DOHH2 (cell line): Measurements from ENCODE around the gene KCNMB3.
"Not testable (repeated sequence)": the region's sequence is repeated elsewhere in the genome, so short reads cannot be mapped to it uniquely, and the experiment has no call there.

Experiments used
- H3F3A ChIP-seq: fragments of 200-600 bp; sonication (generic), shearing (Covaris generic); 2 replicates; pipeline ENCODE4 v1.6.0; 2016; ENCODE audit warnings: antibody characterized with exemption, mild to moderate bottlenecking; ENCODE audit not compliant: control insufficient read depth, insufficient read depth
- H3K27ac ChIP-seq: fragments of 200-600 bp; sonication (generic); 2 replicates; pipeline ENCODE4 v1.5.1; 2014; ENCODE audit warnings: low read depth, mild to moderate bottlenecking, low read length, moderate library complexity
- H3K27me3 ChIP-seq: fragments of 200-600 bp; sonication (generic); 2 replicates; pipeline ENCODE4 v1.6.1; 2014; ENCODE audit warnings: mild to moderate bottlenecking, low read length, mixed read lengths; ENCODE audit not compliant: control insufficient read depth
- H3K36me3 ChIP-seq: fragments of 200-600 bp; sonication (generic); 2 replicates; pipeline ENCODE4 v1.6.1; 2014; ENCODE audit warnings: mild to moderate bottlenecking, low read length, moderate library complexity, mixed read lengths; ENCODE audit not compliant: control insufficient read depth
- H3K4me1 ChIP-seq: fragments of 200-600 bp; sonication (generic); 2 replicates; pipeline ENCODE4 v1.6.1; 2014; ENCODE audit warnings: mild to moderate bottlenecking, low read length, mixed read lengths; ENCODE audit not compliant: control insufficient read depth
- H3K4me2 ChIP-seq: fragments of 200-600 bp; sonication (generic); 2 replicates; pipeline ENCODE4 v1.6.0; 2014; ENCODE audit warnings: mild to moderate bottlenecking, low read length, moderate library complexity
- H3K4me3 ChIP-seq: fragments of 200-600 bp; sonication (generic); 2 replicates; pipeline ENCODE4 v1.5.1; 2014; ENCODE audit warnings: mild to moderate bottlenecking, low read length, mixed read lengths
- H3K79me2 ChIP-seq: fragments of 200-600 bp; sonication (generic); 2 replicates; pipeline ENCODE4 v1.6.1; 2014; ENCODE audit warnings: mild to moderate bottlenecking, low read length, mixed read lengths; ENCODE audit not compliant: control insufficient read depth
- H3K9me2 ChIP-seq: fragments of 200-600 bp; sonication (generic); replicated peaks from 2 replicates; pipeline ENCODE4 v1.6.1; 2014; ENCODE audit warnings: mild to moderate bottlenecking, low read length, mixed read lengths; ENCODE audit not compliant: control insufficient read depth
- H3K9me3 ChIP-seq: fragments of 200-600 bp; sonication (generic); 2 replicates; pipeline ENCODE4 v1.6.1; 2014; ENCODE audit warnings: antibody characterized with exemption, low read length, mixed read lengths; ENCODE audit not compliant: control insufficient read depth, insufficient read depth
- H4K20me1 ChIP-seq: fragments of 200-600 bp; sonication (generic); 2 replicates; pipeline ENCODE4 v1.6.0; 2014; ENCODE audit warnings: low read depth, mild to moderate bottlenecking, antibody characterized with exemption, low read length, moderate library complexity; ENCODE audit not compliant: control insufficient read depth, insufficient read depth
- EZH2phosphoT487 ChIP-seq: fragments of 200-600 bp; sonication (generic); IDR thresholded peaks from 2 replicates; pipeline ENCODE4 v1.6.1; 2017; ENCODE audit warnings: borderline replicate concordance, mild to moderate bottlenecking, antibody characterized with exemption, low read length, moderate library complexity, mixed read lengths
- TF ChIP-seq, protein P1 (sequence below): fragments of 200-600 bp; sonication (generic); IDR thresholded peaks from one replicate; pipeline ENCODE4 v1.5.1; 2014; ENCODE audit warnings: antibody characterized with exemption, mild to moderate bottlenecking, low read depth, low read length; ENCODE audit not compliant: poor library complexity, severe bottlenecking

KCNMB3 gene

DNA sequence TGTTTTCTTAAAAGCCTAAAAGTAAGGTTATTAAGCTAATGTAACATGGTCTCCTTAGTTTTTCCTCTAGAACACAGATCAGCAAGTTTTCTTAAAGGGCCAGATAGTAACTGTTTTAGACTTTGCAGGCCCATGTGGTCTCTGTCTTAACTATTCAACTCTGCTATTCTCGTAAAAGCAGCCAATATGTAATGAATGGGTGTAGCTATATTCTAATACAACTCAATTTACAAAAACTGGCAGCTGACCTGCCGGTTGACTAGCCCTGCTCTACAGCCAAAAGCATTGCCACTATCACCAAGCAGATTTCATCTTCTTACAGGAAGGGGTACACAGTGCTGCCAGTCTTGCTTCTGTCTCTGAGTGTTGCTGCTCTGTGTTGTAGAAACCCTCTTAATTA lies 27.4 kb downstream of the KCNMB3 start:
- H3K27ac ChIP-seq: no peak overlapping the region
- TF ChIP-seq, protein P1, sequence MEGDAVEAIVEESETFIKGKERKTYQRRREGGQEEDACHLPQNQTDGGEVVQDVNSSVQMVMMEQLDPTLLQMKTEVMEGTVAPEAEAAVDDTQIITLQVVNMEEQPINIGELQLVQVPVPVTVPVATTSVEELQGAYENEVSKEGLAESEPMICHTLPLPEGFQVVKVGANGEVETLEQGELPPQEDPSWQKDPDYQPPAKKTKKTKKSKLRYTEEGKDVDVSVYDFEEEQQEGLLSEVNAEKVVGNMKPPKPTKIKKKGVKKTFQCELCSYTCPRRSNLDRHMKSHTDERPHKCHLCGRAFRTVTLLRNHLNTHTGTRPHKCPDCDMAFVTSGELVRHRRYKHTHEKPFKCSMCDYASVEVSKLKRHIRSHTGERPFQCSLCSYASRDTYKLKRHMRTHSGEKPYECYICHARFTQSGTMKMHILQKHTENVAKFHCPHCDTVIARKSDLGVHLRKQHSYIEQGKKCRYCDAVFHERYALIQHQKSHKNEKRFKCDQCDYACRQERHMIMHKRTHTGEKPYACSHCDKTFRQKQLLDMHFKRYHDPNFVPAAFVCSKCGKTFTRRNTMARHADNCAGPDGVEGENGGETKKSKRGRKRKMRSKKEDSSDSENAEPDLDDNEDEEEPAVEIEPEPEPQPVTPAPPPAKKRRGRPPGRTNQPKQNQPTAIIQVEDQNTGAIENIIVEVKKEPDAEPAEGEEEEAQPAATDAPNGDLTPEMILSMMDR: no peak

DNA sequence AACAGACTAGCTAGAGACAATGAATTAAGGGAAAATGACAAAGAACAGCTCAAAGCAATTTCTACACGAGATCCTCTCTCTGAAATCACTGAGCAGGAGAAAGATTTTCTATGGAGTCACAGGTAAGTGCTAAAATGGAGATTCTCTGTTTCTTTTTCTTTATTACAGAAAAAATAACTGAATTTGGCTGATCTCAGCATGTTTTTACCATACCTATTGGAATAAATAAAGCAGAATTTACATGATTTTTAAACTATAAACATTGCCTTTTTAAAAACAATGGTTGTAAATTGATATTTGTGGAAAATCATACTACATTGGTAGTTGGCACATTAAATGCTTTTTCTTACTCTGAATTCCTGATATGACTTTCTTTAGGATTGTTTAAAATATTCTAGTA lies 32.7 kb downstream of the KCNMB3 start:
- H3F3A ChIP-seq, H3K9me3 ChIP-seq, H3K79me2 ChIP-seq, H4K20me1 ChIP-seq, H3K4me1 ChIP-seq, H3K4me3 ChIP-seq, H3K4me2 ChIP-seq, H3K36me3 ChIP-seq, H3K9me2 ChIP-seq, H3K27ac ChIP-seq, H3K27me3 ChIP-seq: not testable (repeated sequence)

More for the DNA sequence above, 27.4 kb downstream of the KCNMB3 start:
- Histone ChIP-seq H3K79me2 (no peaks in the 10 kb centered on the region), H3K4me1 (no peaks in the 10 kb centered on the region), H3K27me3 (no peaks in the 10 kb centered on the region), H3K4me3 (no peak overlapping the region), H3K36me3 (peaks cover 30% of the 10 kb centered on the region), H3K9me3 (no peaks in the 10 kb centered on the region), H3K9me2 (no peaks in the 10 kb centered on the region), H3K4me2 (no peak overlapping the region), H3F3A (no peaks in the 10 kb centered on the region; the same call in 1 of the 2 replicates), H4K20me1 (no peaks in the 10 kb centered on the region)

DNA sequence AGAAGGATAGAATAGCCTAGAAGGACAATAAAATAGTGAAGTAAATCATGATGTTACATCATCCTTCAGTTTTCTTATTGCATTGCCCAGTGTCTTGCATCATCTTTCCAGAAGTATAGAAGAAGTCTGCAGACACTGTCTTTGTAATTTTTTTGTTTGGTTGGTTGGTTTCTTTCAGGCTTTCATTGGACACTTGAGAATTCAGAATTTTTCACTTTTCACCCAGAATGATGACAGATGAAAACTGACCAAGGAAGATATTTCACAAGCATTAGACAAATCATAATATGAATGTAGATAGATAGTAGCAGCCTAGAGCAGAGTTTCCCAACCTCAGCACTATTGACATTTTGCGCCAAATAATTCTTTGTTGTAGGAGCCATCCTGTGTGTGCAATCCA lies 35.4 kb downstream of the KCNMB3 start:
- H3K27ac ChIP-seq, H3K4me2 ChIP-seq, H3K79me2 ChIP-seq, H3K9me2 ChIP-seq, H3K4me1 ChIP-seq, H4K20me1 ChIP-seq, H3K27me3 ChIP-seq, H3F3A ChIP-seq, H3K4me3 ChIP-seq, H3K9me3 ChIP-seq: not testable (repeated sequence)
- peaks cover 17% of the 10 kb centered on the region for H3K36me3 ChIP-seq

DNA sequence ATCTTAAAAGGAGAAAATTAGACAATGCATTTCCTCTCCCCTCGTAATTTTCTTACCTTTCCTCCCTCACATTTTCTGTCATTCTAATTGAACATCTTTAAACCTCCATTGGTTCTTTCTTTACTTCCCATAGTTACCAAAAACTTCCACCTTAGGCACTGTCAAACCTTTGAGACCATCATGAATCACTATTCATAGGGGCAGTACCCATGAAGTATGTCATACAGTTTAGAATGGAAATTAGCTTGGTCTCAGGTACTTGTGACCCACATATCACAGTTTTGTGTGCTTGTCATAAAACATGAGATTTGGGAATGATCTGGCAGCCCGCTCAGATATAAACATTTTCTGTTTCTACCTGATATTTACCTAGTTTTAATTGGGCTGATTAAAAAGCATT lies 50.1 kb downstream of the KCNMB3 start:
- Histone ChIP-seq H3K9me3 (no peaks in the 10 kb centered on the region), H3K27me3 (no peaks in the 10 kb centered on the region), H3F3A (no peaks in the 10 kb centered on the region), H3K4me3 (no peak overlapping the region), H3K4me1 (peaks cover 11% of the 10 kb centered on the region), H3K79me2 (peaks cover 16% of the 10 kb centered on the region), H3K9me2 (no peaks in the 10 kb centered on the region), H3K27ac (no peak overlapping the region), H3K36me3 (peaks cover 21% of the 10 kb centered on the region), H4K20me1 (no peaks in the 10 kb centered on the region), H3K4me2 (no peak overlapping the region)
- TF ChIP-seq EZH2phosphoT487: no peak
- TF ChIP-seq, protein P1: no peak
